ENCODE results near the gene HECW1. TPM values are rescaled to one million over a fixed set of nuclear protein-coding genes. Genes with fewer than 3 reads are reported as not detected.

The HECW1 gene
- total RNA-seq, 1 donor from 2014 or later = not detected

GRCh38 chr7:43314379-43315158, 202.1 kb downstream of the HECW1 start:
- intact Hi-C loops (cut with micrococcal nuclease) = no loop called here
- no peak for ATAC-seq (ENCODE audit: low read depth)
- Mint-ChIP-seq H3K9me3 (no peaks in the 10 kb centered on the region), H3K4me1 (no peaks in the 10 kb centered on the region), H3K36me3 (ENCODE audit: low read depth) (no peaks in the 10 kb centered on the region), H3K27ac (no peak overlapping the region), H3K27me3 (no peaks in the 10 kb centered on the region), H3K4me3 (no peak overlapping the region)
- DNase-seq = no peak
- no peak for TF ChIP-seq CTCF (IDR thresholded peaks at IDR 0.05)
- POLR2A ChIA-PET = no interaction called here
- CTCF ChIA-PET = no interaction called here

- no peak for ATAC-seq (ENCODE audit: low read depth)
- H3K4me3 Mint-ChIP-seq = no peak overlapping the region
- no peaks in the 10 kb centered on the region for H3K36me3 Mint-ChIP-seq (ENCODE audit: low read depth)
Observed at GRCh38 chr7:43317075-43317474, 204.6 kb downstream of the HECW1 start.

GRCh38 chr7:43318188-43318770, 205.8 kb downstream of the HECW1 start:
- ChIA-PET CTCF (no interaction called here), POLR2A (no interaction called here)
- Mint-ChIP-seq H3K4me1 (no peaks in the 10 kb centered on the region), H3K27me3 (peaks cover 3% of the 10 kb centered on the region), H3K4me3 (no peak overlapping the region), H3K9me3 (no peaks in the 10 kb centered on the region), H3K36me3 (ENCODE audit: low read depth) (no peaks in the 10 kb centered on the region), H3K27ac (no peak overlapping the region)
- DNase-seq (no peak), ATAC-seq (ENCODE audit: low read depth) (no peak)
- no peak for TF ChIP-seq CTCF (IDR thresholded peaks at IDR 0.05)
- intact Hi-C loops (cut with micrococcal nuclease) = no loop called here

More at GRCh38 chr7:43317075-43317474, 204.6 kb downstream of the HECW1 start:
- no peak for DNase-seq
- intact Hi-C loops (cut with micrococcal nuclease) = no loop called here
- ChIA-PET POLR2A (no interaction called here), CTCF (no interaction called here)
- no peak for TF ChIP-seq CTCF (IDR thresholded peaks at IDR 0.05)
- Mint-ChIP-seq H3K4me1 (no peaks in the 10 kb centered on the region), H3K27me3 (no peaks in the 10 kb centered on the region), H3K9me3 (no peaks in the 10 kb centered on the region), H3K27ac (no peak overlapping the region)

GRCh38 chr7:43325595-43325994, 213.1 kb downstream of the HECW1 start:
- TF ChIP-seq CTCF (IDR thresholded peaks at IDR 0.05) = no peak
- H3K4me1 Mint-ChIP-seq = no peaks in the 10 kb centered on the region
- H3K9me3 Mint-ChIP-seq = no peaks in the 10 kb centered on the region
- CTCF ChIA-PET = no interaction called here
- peaks cover 6% of the 10 kb centered on the region for H3K27me3 Mint-ChIP-seq
- intact Hi-C loops (cut with micrococcal nuclease) = no loop called here
- no peak for DNase-seq
- H3K27ac Mint-ChIP-seq = no peak overlapping the region
- POLR2A ChIA-PET = no interaction called here
- H3K36me3 Mint-ChIP-seq (ENCODE audit: low read depth) = no peaks in the 10 kb centered on the region
- ATAC-seq (ENCODE audit: low read depth) = no peak
- H3K4me3 Mint-ChIP-seq = no peak overlapping the region

- DNase-seq = no peak
- intact Hi-C loops (cut with micrococcal nuclease) = no loop called here
- Mint-ChIP-seq H3K27ac (no peak overlapping the region), H3K9me3 (no peaks in the 10 kb centered on the region), H3K4me3 (no peak overlapping the region), H3K36me3 (ENCODE audit: low read depth) (no peaks in the 10 kb centered on the region), H3K27me3 (peaks cover 3% of the 10 kb centered on the region), H3K4me1 (no peaks in the 10 kb centered on the region)
- TF ChIP-seq CTCF (IDR thresholded peaks at IDR 0.05) = no peak
- POLR2A ChIA-PET = no interaction called here
- CTCF ChIA-PET = no interaction called here
- ATAC-seq (ENCODE audit: low read depth) = no peak
Observed at GRCh38 chr7:43328336-43328735, 215.9 kb downstream of the HECW1 start.
